Loucy (cell line): ENCODE data around the gene RANBP9.

ENCODE experiments used
- H2AFZ ChIP-seq: fragments of 200-600 bp; sonication (generic); 2 replicates; pipeline ENCODE4 v1.6.0; 2016; ENCODE audit warnings: antibody characterized with exemption, mild to moderate bottlenecking, low read length, moderate library complexity
- H3F3A ChIP-seq: fragments of 200-600 bp; 2 replicates; pipeline ENCODE4 v1.6.0; 2016; ENCODE audit warnings: antibody characterized with exemption, low read depth, mild to moderate bottlenecking
- H3K27me3 ChIP-seq: fragments of 200-600 bp; sonication (generic); 2 replicates; pipeline ENCODE4 v1.6.1; 2014; ENCODE audit warnings: low read length, mild to moderate bottlenecking; ENCODE audit not compliant: insufficient read depth, poor library complexity, severe bottlenecking
- H3K36me3 ChIP-seq: fragments of 200-600 bp; sonication (generic); 2 replicates; pipeline ENCODE4 v1.6.1; 2016; ENCODE audit warnings: low read length; ENCODE audit not compliant: insufficient read depth
- H3K4me1 ChIP-seq: fragments of 200-600 bp; sonication (generic); 2 replicates; pipeline ENCODE4 v1.5.1; 2014; ENCODE audit warnings: low read length, mild to moderate bottlenecking; ENCODE audit not compliant: insufficient read depth, poor library complexity, severe bottlenecking
- H3K4me2 ChIP-seq: fragments of 200-600 bp; sonication (generic); 2 replicates; pipeline ENCODE4 v1.6.0; 2014; ENCODE audit warnings: antibody characterized with exemption, low read length, low read depth, mild to moderate bottlenecking; ENCODE audit not compliant: poor library complexity, severe bottlenecking
- H3K4me3 ChIP-seq: fragments of 200-600 bp; sonication (generic); 2 replicates; pipeline ENCODE4 v1.5.1; 2014; ENCODE audit warnings: low read length, mild to moderate bottlenecking, mixed read lengths; ENCODE audit not compliant: poor library complexity, severe bottlenecking
- H3K79me2 ChIP-seq: fragments of 200-600 bp; sonication (generic); 2 replicates; pipeline ENCODE4 v1.6.1; 2014; ENCODE audit warnings: low read length; ENCODE audit not compliant: insufficient read depth
- H3K9ac ChIP-seq: fragments of 200-600 bp; sonication (generic); 2 replicates; pipeline ENCODE4 v1.6.0; 2014; ENCODE audit warnings: mild to moderate bottlenecking, low read depth, low read length, moderate library complexity; ENCODE audit not compliant: poor library complexity, severe bottlenecking
- H3K9me2 ChIP-seq: fragments of 200-600 bp; sonication (generic); replicated peaks from 2 replicates; pipeline ENCODE4 v1.6.1; 2016; ENCODE audit warnings: low read depth, low read length, mixed read lengths
- H3K9me3 ChIP-seq: fragments of 200-600 bp; sonication (generic); 2 replicates; pipeline ENCODE4 v1.6.1; 2014; ENCODE audit warnings: mild to moderate bottlenecking, antibody characterized with exemption, low read length, low read depth; ENCODE audit not compliant: insufficient read depth
- H4K20me1 ChIP-seq: fragments of 200-600 bp; sonication (generic); 2 replicates; pipeline ENCODE4 v1.6.0; 2014; ENCODE audit warnings: antibody characterized with exemption, low read length, mild to moderate bottlenecking; ENCODE audit not compliant: insufficient read depth, poor library complexity, severe bottlenecking
- CTCF ChIP-seq: fragments of 200-600 bp; sonication (generic); conservative IDR thresholded peaks from 2 replicates; pipeline ENCODE4 v1.5.1; 2014; ENCODE audit warnings: mild to moderate bottlenecking, antibody characterized with exemption, low read length
- EZH2phosphoT487 ChIP-seq: fragments of 200-600 bp; IDR thresholded peaks from 2 replicates; pipeline ENCODE4 v1.6.1; 2018; ENCODE audit warnings: antibody characterized with exemption, mild to moderate bottlenecking, moderate library complexity, borderline replicate concordance

RANBP9 gene

DNA sequence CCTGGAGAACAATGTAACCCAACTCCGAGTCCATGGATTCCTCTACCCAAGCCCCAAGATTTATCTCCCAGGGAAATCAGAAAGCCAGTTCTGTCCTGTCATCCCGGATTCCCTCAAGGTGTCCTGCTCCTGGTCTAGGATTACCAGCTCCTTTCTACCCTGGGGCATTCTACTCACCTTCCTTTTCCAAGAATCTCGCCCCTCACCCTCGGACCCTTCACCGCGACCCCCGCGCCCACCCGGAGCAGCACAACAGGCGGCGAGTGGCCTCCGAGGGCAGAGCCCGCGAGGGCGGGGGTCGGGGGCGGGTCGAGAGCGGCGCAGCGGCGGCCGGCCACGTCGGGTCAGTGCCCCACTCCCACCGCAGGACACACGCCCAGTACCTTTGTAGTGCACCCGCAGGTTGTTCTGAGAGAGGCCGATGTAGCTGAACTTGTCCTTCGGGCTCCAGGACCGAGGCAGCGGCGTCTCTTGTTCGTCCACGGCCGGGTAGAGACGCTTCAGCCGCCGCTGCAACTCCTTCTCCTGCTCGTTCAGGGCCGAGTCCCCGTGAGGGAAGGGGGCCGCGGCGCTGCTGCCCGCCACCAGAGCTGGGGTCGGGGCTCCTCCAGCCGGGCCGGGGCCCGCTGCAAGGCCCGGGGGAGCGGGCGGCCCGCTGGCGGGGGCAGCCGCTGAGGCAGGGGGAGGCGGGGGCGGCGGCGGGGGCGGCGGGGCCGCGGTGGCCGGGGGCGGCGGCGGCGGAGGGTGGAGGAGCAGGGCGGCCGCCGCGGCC is 897 bp downstream of the RANBP9 start:
- Histone ChIP-seq H3K9me3 (no peaks in the 10 kb centered on the region), H2AFZ (no peak overlapping the region), H3K36me3 (no peaks in the 10 kb centered on the region), H3K27me3 (no peaks in the 10 kb centered on the region), H3K4me1 (peaks cover 41% of the 10 kb centered on the region), H4K20me1 (peaks cover 40% of the 10 kb centered on the region), H3F3A (0 out of 2 replicates have a peak, but pooled peaks cover 3% of the 10 kb centered on the region), H3K9ac (peak overlapping the region; percentile 90), H3K79me2 (peaks cover 52% of the 10 kb centered on the region), H3K9me2 (no peaks in the 10 kb centered on the region), H3K4me3 (peak overlapping the region; percentile 92), H3K4me2 (peak overlapping the region; percentile 93)
- TF ChIP-seq CTCF = no peak
- TF ChIP-seq EZH2phosphoT487 = no peak

DNA sequence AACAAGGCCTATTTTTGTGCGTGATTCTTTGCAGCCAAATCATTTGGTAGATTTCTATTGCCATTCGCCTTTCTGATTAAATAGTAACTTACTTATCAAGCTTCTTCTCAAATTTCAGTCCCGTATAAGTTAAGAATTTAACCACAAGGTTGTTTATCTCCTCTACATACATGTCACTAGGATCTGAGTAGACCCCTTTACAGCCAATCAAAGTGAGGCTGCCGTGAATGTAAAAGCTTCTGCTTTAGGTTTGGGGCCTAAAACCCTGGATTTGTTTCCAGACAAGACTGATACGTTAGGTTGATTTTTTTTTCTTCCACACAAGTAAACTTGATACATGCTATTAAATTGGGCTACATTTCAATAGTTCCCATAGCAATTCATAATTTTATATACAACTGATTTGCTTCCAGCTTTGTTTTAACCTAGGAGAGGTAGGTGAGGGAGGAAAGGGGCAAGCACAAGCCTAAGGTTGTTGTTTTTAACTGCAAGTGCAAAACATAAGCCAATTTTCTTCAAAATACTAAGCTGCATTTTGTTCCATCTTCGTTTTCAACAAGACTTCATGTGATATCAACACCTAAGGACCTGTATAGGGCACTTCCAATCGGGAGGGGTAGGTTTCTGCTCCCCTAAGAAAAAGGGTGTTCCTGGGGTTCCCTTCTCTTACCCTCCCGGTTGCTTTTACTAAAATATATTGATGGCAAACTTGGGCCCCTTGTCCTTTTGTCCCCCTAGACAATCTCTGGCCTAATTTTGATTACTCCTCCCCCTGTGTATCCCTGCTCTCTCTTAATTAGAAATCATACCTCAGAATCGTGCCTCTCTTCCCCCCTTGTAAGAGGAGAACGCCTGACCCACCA is 1.7 kb downstream of the RANBP9 start:
- H3K4me2 ChIP-seq = peak overlapping the region; percentile 93
- H4K20me1 ChIP-seq = peaks cover 42% of the 10 kb centered on the region
- no peaks in the 10 kb centered on the region for H3K36me3 ChIP-seq
- peak overlapping the region; percentile 90 for H3K9ac ChIP-seq
- peak overlapping the region; percentile 92 for H3K4me3 ChIP-seq
- no peaks in the 10 kb centered on the region for H3K9me3 ChIP-seq
- no peak overlapping the region for H2AFZ ChIP-seq
- no peaks in the 10 kb centered on the region for H3K27me3 ChIP-seq
- H3K9me2 ChIP-seq = no peaks in the 10 kb centered on the region
- H3K4me1 ChIP-seq = peaks cover 41% of the 10 kb centered on the region
- H3F3A ChIP-seq = 0 out of 2 replicates have a peak, but pooled peaks cover 3% of the 10 kb centered on the region
- TF ChIP-seq CTCF = no peak
- H3K79me2 ChIP-seq = peaks cover 61% of the 10 kb centered on the region

- peaks cover 72% of the 10 kb centered on the region for H3K79me2 ChIP-seq
- H3K4me1 ChIP-seq = peaks cover 47% of the 10 kb centered on the region
- H2AFZ ChIP-seq = no peak overlapping the region
- H3K9me2 ChIP-seq = no peaks in the 10 kb centered on the region
- peak overlapping the region; percentile 92 for H3K4me3 ChIP-seq
- H3F3A ChIP-seq = 0 out of 2 replicates have a peak, but pooled peaks cover 3% of the 10 kb centered on the region
- no peaks in the 10 kb centered on the region for H3K9me3 ChIP-seq
- H3K27me3 ChIP-seq = no peaks in the 10 kb centered on the region
- H4K20me1 ChIP-seq = peaks cover 54% of the 10 kb centered on the region
- H3K4me2 ChIP-seq = peak overlapping the region; percentile 93
- H3K9ac ChIP-seq = peak overlapping the region; percentile 90
- H3K36me3 ChIP-seq = no peaks in the 10 kb centered on the region
- no peak for TF ChIP-seq EZH2phosphoT487
- TF ChIP-seq CTCF = no peak
Measured at GRCh38 chr6:13708736-13709135, 2.9 kb downstream of the RANBP9 start.
